HG02852 (cell line): ENCODE results near the gene MAPK6.
A peak's percentile ranks its signal among the peaks of the same experiment; 100 is the strongest.

Experiments
- ATAC-seq: cut with Tn5 transposase; IDR thresholded peaks from one replicate; pipeline ENCODE4 v1.9.1; 2021; ENCODE audit warnings: mild to moderate bottlenecking, moderate library complexity; ENCODE audit not compliant: unreplicated experiment

The MAPK6 gene

DNA sequence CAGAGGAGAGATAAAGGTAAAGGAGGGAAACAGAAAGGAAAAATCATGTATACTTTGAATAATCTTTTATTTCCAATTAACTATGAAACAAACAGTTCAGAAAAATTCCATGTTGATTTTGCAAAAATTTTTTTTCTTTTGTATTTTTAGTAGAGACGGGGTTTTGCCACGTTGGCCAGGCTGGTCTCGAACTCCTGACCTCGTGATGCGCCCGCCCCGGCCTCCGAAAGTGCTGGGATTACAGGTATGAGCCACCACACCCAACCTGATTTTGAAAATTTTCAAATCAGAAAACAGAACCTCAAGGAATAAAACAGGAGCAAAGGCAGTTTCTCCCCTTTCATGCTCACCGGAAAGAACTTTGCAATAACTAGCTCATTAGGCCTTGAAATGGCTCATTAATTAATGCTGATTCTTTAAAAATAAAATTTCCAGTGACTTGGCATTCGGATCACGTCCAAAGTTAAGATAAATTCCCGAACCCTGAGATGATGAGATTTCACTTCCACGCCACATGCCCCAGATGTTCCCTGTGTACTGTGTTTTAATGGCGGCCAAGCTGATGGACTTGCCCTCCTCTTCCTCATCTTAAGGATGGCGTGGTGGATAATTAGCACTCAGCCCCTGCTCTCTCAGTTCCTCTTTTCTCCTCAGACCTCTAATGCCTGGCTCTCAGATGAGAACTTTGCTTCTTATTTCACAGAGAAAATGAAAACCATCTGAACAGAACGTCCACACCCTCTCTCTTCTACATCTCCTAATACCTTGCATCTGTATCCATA, 82.7 kb downstream of the MAPK6 start:
- peak; percentile 43 for ATAC-seq

- ATAC-seq, result no peak
These were observed 83.4 kb downstream of the MAPK6 start for GRCh38 chr15:52102463-52102862.

DNA sequence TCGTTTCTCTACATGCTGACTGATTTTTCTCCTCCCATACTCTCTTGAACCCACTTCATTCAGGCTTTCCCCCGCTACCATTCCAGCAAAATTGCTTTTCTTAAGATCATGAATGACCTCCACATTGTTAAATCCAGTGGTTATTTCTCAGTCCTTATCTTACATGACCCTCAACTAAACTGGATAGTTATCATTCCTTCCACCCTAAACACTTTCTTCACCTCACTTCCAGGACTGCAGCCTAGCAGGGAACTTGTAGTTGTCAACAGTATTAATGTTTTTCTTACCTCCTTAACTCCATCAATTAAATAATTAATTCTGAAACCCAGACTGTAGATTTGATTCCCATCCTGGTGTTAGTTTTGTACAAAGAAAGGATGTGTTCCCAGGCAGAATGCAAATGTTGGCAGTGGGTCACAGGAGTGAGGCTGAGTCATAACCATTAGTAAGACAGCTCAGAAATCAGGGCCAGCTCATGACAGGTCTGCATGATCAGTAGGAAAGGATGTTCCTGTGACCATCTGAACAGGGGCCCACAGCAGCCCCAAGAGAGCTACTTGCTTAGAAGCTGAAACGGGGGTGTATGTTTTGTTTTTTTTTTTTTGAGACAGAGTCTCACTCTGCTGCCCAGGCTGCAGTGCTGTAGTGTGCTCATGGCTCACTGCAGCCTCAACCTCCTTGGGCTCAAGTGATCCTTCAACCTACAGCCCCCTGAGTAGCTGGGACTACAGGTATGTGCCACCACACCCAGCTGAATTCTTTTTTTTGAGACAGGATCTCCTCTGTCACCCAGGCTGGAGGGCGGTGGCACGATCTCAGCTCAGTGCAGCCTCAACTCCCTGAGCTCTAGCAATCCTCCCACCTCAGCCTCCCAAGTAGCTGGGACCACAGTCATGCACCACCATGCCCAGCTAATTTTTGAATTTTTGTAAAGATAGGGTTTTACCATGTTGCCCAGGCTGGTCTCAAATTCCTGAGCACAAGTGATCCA, 84.5 kb downstream of the MAPK6 start:
- peak; percentile 66 for ATAC-seq

- ATAC-seq, result peak; percentile 45
These were observed 85.5 kb downstream of the MAPK6 start for GRCh38 chr15:52104532-52105004.

GRCh38 chr15:52105846-52106245, 86.8 kb downstream of the MAPK6 start:
- ATAC-seq, result no peak

DNA sequence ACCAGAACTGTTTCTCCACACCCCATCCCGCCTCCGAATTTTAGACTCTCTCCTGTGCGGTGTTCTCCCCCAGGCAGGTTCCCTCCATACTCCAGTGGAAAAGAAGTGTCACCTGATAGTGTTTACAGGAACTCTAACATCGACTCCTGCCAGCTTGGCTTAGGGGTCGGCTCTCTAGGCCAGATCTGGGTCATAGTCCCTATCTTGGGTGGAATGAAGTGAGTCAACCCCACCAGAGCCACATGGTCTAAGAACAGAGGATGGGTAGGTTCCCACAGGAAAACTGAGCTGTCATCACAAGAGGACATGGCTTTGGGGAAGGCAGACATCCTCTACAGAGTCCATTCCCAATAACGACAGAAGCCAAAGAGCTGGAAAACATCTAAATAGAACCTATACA, 87.6 kb downstream of the MAPK6 start:
- ATAC-seq, result no peak

GRCh38 chr15:52107238-52107637, 88.2 kb downstream of the MAPK6 start:
- no peak for ATAC-seq

GRCh38 chr15:52109559-52110451, 90.8 kb downstream of the MAPK6 start:
- peak; percentile 57 for ATAC-seq

GRCh38 chr15:52111517-52112202, 92.6 kb downstream of the MAPK6 start:
- ATAC-seq, result no peak

- ATAC-seq, result no peak
These were observed 93.3 kb downstream of the MAPK6 start for GRCh38 chr15:52112203-52112750.

DNA sequence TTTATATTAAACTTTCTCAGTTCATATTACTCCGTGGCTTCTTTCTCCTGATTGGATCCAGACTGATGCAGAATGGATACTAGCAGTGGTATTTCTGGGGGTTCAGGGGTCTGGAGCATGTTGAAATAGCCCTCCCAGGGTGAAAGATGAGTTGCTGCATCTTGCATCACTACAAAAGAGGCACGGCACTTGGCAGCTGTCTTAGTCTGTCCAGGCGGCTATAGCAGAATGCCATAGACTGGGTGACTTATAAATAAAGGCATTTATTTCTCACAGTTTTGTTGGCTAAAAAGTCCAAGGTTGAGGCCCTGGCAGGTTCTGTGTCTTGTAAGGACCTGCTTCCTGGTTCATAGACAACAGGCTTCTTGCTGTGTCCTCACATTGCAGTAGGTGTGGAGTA, 94.2 kb downstream of the MAPK6 start:
- ATAC-seq, result no peak

DNA sequence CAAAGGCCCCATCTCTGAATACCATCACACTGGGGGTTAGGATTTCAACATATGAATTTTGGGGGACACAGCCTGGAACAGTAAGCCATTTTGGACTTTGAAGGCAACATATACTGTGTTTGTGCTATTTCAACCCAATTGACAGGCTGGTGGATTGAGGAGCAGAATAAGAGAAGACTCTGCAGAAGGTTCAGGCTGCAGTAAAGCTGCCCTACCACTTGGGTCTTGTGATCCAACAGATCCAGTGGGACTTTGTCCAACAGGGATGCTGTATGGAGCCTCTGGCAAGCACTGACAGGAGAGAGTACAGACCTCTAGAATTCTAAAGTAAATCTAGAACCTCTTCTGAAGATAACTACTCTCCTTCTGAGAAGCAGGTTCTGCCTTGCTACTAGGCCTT, 94.7 kb downstream of the MAPK6 start:
- ATAC-seq, result no peak

DNA sequence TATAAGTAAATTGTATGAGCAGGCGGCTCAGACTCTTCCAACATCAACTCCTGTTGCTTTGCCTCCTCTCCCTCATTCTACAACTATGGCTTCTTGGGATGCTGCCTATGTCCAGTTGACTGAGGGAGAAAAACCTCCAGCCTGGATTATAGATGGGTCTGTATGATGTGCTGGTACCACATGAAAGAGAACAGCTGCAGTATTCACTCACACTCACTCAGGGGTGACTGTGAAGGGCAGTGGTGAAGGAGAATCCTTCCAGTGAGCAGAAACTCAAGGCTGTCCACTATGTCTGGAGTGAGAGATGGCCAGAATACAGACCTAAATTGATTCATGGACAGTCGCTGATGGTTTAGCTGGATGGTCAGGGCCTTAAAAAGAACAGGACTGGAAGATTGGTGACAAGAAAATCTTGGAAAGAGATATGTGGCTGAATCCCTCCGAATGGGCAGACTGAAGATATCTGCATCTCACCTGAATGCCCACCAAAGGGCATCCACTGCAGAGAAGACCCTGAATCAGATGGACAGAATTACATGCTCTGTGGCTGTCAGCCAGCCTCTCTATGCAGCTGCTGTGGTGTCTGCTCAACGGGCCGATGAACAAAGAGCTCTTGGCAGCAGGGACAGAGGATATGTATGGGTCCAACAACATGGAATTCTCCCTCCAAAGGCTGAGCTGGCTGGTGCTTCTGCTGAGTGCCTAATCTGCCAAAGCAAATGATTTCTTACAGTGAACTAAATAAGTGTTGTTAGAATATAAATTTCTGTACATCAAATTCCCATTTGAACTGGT, 95.4 kb downstream of the MAPK6 start:
- ATAC-seq, result no peak

- no peak for ATAC-seq
These were observed 96.8 kb downstream of the MAPK6 start for GRCh38 chr15:52115598-52116427.
